ENCODE data around the gene SMARCA4.
"Not testable (repeated sequence)": the region's sequence is repeated elsewhere in the genome, so short reads cannot be mapped to it uniquely, and the experiment has no call there.

Gene SMARCA4

GRCh38 chr19:10929402-10929794 lies 31.4 kb upstream of the SMARCA4 start:
- peak; percentile 59 for DNase-seq

- DNase-seq: no peak
Measured at GRCh38 chr19:10935371-10936059, 25.3 kb upstream of the SMARCA4 start.

GRCh38 chr19:10936661-10937084 lies 24.2 kb upstream of the SMARCA4 start:
- peak; percentile 83 for DNase-seq

- DNase-seq: not testable (repeated sequence)
Measured at GRCh38 chr19:10941649-10942048, 19.2 kb upstream of the SMARCA4 start.

GRCh38 chr19:10943412-10943811 lies 17.4 kb upstream of the SMARCA4 start:
- DNase-seq: not testable (repeated sequence)

- no peak for DNase-seq
Measured at GRCh38 chr19:10945264-10945663, 15.6 kb upstream of the SMARCA4 start.

- no peak for DNase-seq
Measured at GRCh38 chr19:10946958-10947657, 13.7 kb upstream of the SMARCA4 start.

GRCh38 chr19:10952809-10953208 lies 8.0 kb upstream of the SMARCA4 start:
- DNase-seq: peak; percentile 66

- DNase-seq: not testable (repeated sequence)
Measured at GRCh38 chr19:10959277-10959968, 1.4 kb upstream of the SMARCA4 start.

GRCh38 chr19:10961073-10961860 lies 437 bp downstream of the SMARCA4 start:
- no peak for DNase-seq

- DNase-seq: no peak
Measured at GRCh38 chr19:10962863-10963262, 2.0 kb downstream of the SMARCA4 start.

- DNase-seq: no peak
Measured at GRCh38 chr19:10963865-10964264, 3.0 kb downstream of the SMARCA4 start.

GRCh38 chr19:10964903-10965302 lies 4.1 kb downstream of the SMARCA4 start:
- DNase-seq: no peak

GRCh38 chr19:10965398-10965797 lies 4.6 kb downstream of the SMARCA4 start:
- DNase-seq: no peak

GRCh38 chr19:10966809-10967208 lies 6.0 kb downstream of the SMARCA4 start:
- DNase-seq: no peak

GRCh38 chr19:10968527-10969135 lies 7.8 kb downstream of the SMARCA4 start:
- no peak for DNase-seq

GRCh38 chr19:10971107-10971726 lies 10.4 kb downstream of the SMARCA4 start:
- no peak for DNase-seq

- no peak for DNase-seq
Measured at GRCh38 chr19:10975374-10976130, 14.7 kb downstream of the SMARCA4 start.

GRCh38 chr19:10976131-10976892 lies 15.5 kb downstream of the SMARCA4 start:
- no peak for DNase-seq

GRCh38 chr19:10977742-10978092 lies 16.9 kb downstream of the SMARCA4 start:
- no peak for DNase-seq

GRCh38 chr19:10979951-10980381 lies 19.1 kb downstream of the SMARCA4 start:
- no peak for DNase-seq

All from islet precursor cell (in vitro differentiated cells).